GM20000 (cell line): ENCODE data around the gene RCBTB2.

Experiments
- DNase-seq: peaks from one replicate; pipeline ENCODE4 v3.0.0; 2012; ENCODE audit warnings: low spot score
- TF ChIP-seq, protein P1 (sequence below): IDR thresholded peaks from 2 replicates; pipeline ENCODE4 v1.5.1; 2012; ENCODE audit warnings: mild to moderate bottlenecking, control low read depth; ENCODE audit errors: extremely low read depth, missing control alignments

The RCBTB2 gene

DNA sequence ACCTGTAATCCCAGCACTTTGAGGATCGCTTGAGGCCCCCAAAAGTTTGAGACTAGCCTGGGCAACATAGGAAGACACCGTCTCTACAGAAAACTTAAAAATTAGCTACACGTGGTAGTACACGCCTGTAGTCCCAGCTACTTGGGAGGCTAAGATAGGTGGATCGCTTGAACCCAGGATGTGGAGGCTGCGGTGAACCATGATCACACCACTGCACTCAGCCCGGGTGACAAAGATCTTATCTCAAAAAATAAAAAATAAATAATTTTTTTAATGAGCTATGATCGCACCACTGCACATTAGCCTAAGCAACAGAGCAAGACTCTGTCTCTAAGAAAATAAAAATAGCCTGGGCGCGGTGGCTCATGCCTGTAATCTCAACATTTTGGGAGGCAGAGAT lies 6.6 kb downstream of the RCBTB2 start:
- TF ChIP-seq, protein P1, sequence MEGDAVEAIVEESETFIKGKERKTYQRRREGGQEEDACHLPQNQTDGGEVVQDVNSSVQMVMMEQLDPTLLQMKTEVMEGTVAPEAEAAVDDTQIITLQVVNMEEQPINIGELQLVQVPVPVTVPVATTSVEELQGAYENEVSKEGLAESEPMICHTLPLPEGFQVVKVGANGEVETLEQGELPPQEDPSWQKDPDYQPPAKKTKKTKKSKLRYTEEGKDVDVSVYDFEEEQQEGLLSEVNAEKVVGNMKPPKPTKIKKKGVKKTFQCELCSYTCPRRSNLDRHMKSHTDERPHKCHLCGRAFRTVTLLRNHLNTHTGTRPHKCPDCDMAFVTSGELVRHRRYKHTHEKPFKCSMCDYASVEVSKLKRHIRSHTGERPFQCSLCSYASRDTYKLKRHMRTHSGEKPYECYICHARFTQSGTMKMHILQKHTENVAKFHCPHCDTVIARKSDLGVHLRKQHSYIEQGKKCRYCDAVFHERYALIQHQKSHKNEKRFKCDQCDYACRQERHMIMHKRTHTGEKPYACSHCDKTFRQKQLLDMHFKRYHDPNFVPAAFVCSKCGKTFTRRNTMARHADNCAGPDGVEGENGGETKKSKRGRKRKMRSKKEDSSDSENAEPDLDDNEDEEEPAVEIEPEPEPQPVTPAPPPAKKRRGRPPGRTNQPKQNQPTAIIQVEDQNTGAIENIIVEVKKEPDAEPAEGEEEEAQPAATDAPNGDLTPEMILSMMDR, result no peak
- DNase-seq, result no peak

DNA sequence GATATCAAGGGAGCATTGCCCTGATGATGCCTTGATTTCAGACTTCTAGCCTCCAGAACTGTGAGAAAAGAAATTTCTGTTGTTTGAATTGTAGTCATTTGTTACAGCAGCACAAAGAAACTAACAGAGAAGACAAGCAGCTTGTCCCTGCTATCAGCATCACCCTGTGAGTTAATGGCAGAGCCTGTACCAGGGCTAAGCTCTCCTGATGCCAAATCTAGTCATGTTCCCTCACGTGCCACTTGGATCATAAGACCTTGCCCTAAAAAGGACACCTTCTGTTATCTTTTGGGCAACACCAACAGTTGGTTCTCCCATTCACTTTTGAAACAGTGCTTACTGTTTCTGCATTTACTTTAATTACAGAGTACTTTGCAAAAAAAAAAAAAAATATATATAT lies 14.8 kb downstream of the RCBTB2 start:
- TF ChIP-seq, protein P1, result no peak
- no peak for DNase-seq

DNA sequence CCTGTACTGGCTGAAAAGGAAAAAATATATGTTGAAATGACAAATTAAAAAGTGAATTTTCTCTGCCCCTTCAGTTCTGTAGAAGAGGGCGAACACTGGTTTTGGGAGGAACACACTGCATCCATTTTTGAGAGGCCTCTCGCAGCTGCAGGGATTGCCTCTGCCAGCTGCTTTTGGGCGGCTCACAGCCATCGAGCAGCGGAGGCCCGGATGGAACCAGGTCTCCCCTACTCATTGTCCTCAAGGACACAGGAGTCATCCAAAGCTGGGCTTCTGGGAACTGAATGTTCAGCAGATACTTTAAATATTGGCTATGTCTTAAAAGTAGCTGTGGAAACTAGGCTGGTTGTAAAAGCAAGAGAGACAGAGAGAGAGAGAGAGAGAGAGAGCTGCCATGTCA lies 17.1 kb downstream of the RCBTB2 start:
- TF ChIP-seq, protein P1, result no peak
- no peak for DNase-seq

DNA sequence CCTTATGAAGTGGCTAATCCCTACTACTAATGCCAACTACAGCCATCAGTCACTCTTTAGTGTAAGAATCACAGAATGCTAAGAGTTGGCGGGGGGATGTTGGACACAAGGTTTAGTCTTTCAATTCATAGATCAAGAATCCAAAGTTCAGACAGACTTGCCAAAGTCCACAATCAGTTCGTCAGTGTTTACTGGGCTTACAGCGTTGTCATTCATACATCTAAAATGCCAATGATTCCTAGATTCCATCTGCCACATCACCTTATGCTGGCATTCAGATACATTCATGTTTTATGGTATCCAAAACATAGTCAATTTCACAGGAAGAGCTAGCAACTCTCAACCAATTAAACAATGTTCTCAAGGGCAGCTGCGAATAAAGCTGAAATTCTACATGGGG lies 18.1 kb downstream of the RCBTB2 start:
- TF ChIP-seq, protein P1, result no peak
- DNase-seq, result no peak

DNA sequence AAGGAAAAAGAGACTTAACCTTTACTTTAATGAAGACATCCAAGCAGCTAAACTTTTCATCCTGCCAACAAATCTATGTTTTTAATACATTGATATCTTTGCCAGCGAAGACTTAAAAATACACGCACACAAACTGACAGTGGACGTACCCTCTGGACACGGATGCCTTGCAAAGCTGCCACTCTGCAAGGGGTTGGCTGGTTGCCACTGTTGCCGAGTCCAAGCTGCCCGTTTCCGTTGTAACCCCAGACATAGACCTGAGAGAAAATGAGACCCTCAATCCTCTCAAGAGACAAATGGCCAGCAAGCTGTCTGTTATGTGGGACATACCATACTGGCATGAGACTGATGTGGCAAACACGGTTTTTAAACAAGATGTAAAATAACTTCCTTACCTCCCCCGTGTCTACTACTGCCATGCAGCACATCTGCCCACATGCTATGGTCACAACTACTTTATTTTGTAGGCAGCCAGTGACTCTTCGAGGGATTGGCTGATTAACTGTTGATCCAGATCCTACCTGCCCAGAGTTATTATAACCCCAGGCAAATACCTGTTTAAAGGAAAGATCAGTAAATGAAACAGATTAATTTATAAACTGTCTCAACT lies 21.2 kb downstream of the RCBTB2 start:
- TF ChIP-seq, protein P1, result no peak
- DNase-seq, result no peak

DNA sequence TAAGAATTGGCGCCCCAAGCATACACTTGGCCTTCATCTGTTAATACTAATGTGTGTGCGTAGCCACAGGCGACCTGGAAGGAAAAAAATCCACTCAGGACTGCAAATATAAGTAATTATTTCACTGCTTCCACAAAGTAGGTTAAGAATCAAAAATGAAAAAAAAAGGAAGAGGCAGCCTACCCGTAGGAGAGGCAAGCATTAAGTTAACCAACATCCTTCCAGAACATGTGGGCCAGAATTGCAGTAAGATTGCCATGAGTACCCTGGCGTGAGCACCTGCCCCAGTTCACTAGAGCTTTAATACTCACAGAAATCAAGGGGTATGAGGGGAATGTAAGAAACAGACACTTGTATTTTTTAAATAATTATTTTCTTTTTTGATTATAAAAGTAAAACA lies 22.2 kb downstream of the RCBTB2 start:
- no peak for DNase-seq
- TF ChIP-seq, protein P1, result no peak

DNA sequence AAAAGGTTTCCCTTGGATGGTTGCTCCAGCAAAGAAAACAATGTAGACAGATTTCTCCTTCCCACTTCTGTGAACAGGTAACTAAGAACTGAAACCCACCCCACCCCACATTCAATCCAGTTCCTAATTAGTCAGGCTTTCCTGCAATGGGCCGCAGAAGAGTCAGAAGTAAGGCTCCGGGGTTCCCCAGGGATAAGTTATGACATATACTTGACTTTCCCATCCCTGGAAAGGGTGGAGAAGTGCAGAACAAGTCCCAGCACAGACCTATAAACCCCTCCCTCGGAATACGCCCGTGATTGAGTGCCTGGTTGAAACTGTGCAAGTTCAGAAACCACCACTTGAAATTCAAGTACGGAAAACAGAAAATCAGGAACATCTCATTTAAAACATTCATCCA lies 24.9 kb downstream of the RCBTB2 start:
- no peak for DNase-seq
- TF ChIP-seq, protein P1, result no peak

DNA sequence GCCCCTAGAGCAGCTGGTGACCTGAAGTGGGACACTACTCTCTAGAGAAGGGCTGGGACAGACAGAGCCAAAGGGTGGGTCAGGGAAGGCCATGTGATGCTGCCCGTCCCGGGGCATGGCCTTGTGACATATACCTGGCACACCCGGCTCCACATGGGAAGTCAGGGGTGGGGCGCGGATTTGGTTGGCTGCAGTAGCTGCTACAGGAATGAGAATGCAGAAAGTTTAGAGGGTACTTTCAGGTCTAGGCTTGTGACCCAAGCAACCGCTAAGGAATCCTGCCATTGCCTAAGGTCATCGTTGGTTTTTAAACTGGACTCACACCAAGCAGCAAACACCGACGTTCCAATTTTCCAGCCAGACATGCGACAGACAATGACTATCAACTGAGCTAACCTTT lies 25.9 kb downstream of the RCBTB2 start:
- no peak for DNase-seq
- TF ChIP-seq, protein P1, result no peak
